Activated CD4-positive, alpha-beta memory T cell treated with anti-CD3 and anti-CD28 coated beads, Interleukin-2, amount 10 ng/mL, durations not matched to agents 7 days and 5 days (primary cell): ENCODE results near the gene PTK7. TPM values are rescaled to one million over a fixed set of nuclear protein-coding genes. Genes with fewer than 3 reads are reported as not detected.
"Not testable (repeated sequence)": the region's sequence is repeated elsewhere in the genome, so short reads cannot be mapped to it uniquely, and the experiment has no call there.

Experiments
- CTCF ChIA-PET: fragments of 350-600 bp; sonication (Branson Sonifier 250); formaldehyde crosslinking; loops from one replicate; lab custom pipeline; 2021; ENCODE audit warnings: antibody characterized with exemption, inconsistent platforms; lab: Charles Lee
- POLR2A ChIA-PET: fragments of 350-600 bp; sonication (Branson Sonifier 250); formaldehyde crosslinking; loops from one replicate; lab custom pipeline; 2021; ENCODE audit warnings: antibody characterized with exemption; lab: Charles Lee
- DNase-seq: peaks from one replicate; pipeline ENCODE4 v3.0.0-alpha.2; 2020
- H3K27ac Mint-ChIP-seq: one replicate; pipeline ENCODE4 v1.8.0; 2021; ENCODE audit warnings: mild to moderate bottlenecking, mixed read lengths
- H3K27me3 Mint-ChIP-seq: one replicate; pipeline ENCODE4 v1.8.0; 2021; ENCODE audit warnings: mixed read lengths
- H3K36me3 Mint-ChIP-seq: one replicate; pipeline ENCODE4 v1.8.0; 2021; ENCODE audit warnings: low read depth, mixed read lengths
- H3K4me1 Mint-ChIP-seq: one replicate; pipeline ENCODE4 v1.8.0; 2021; ENCODE audit warnings: mixed read lengths
- H3K4me3 Mint-ChIP-seq: one replicate; pipeline ENCODE4 v1.8.0; 2021; ENCODE audit warnings: mild to moderate bottlenecking, mixed read lengths
- H3K9me3 Mint-ChIP-seq: one replicate; pipeline ENCODE4 v1.8.0; 2021; ENCODE audit warnings: mixed read lengths
- total RNA-seq, 2 experiments: library from RNA; stranded (reverse); gene quantifications; one replicate each; pipeline ENCODE4 v1.2.3, GENCODE V29; 2021

The PTK7 gene
- total RNA-seq, 2 experiments from 2014 or later = 0.23 to 0.35 TPM

DNA sequence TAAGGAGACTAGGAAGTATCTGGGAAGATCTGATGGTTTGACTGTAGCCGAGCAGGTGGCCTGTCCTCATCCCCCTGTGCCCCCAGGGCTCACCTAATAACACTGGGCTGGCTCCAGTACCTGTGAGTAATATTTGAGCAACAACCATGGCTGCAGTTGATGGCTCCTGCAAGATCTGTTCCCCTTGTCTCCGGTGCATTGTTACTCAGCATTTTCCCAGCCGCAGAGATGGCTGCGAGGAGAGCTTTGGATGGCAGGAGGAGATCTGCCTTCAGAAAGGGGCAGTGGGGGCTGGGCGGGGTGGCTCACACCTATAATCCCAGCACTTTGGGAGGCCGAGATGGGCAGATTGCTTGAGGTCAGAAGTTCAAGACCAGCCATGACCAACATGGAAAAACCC, 39.3 kb downstream of the PTK7 start:
- no peak for DNase-seq
- no peaks in the 10 kb centered on the region for H3K9me3 Mint-ChIP-seq
- no peaks in the 10 kb centered on the region for H3K27me3 Mint-ChIP-seq
- H3K36me3 Mint-ChIP-seq = no peaks in the 10 kb centered on the region
- H3K4me1 Mint-ChIP-seq = no peaks in the 10 kb centered on the region
- POLR2A ChIA-PET = interaction anchor here (0.7 kb wide), 1 partner anchor 307 kb away, joined by 3 read pairs; no protein-coding TSS in a partner anchor
- no peak overlapping the region for H3K4me3 Mint-ChIP-seq
- CTCF ChIA-PET = interaction anchor here (0.7 kb wide), 1 partner anchor 865 kb away, joined by 4 read pairs; no protein-coding TSS in a partner anchor
- H3K27ac Mint-ChIP-seq = no peak overlapping the region

DNA sequence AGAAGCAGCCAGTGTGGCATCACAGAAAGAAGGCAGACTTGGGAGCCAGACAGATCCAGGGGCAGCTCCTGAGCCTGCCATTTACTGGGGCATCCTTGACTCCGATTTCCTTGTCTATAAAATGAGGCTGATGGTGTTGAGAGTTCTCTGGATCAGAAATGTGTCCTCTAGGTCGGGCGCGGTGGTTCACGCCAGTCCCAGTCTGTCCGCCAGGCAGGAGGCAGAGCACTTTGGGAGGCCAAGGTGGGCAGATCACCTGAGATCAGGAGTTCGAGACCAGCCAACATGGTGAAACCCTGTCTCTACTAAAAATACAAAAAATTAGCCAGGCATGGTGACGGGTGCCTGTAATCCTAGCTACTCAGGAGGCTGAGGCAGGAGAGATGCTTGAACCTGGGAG, 41.4 kb downstream of the PTK7 start:
- H3K4me3 Mint-ChIP-seq, H3K9me3 Mint-ChIP-seq, H3K36me3 Mint-ChIP-seq, POLR2A ChIA-PET, CTCF ChIA-PET, H3K4me1 Mint-ChIP-seq, H3K27me3 Mint-ChIP-seq, DNase-seq, H3K27ac Mint-ChIP-seq: not testable (repeated sequence)

DNA sequence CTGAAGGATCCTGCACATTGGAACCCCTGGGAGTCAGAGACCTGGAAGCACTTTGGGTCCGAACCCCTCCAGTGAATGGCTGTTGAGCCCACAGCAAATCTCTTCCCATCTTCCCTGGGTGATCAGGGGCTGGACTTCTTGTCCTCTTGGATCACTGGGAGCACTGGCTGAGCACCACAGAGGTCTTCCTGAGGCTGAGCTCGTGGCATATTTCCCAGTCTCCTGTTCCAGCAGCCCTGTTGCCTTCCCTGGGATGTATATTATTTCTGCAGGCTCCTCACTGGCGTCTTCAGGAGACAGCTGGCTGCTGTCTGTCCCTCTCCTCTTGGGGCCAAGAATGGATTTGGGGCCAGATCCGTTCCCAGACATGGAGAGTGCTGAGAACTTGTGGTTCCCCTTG, 43.4 kb downstream of the PTK7 start:
- Mint-ChIP-seq H3K27ac (no peak overlapping the region), H3K27me3 (no peaks in the 10 kb centered on the region), H3K9me3 (no peaks in the 10 kb centered on the region), H3K4me3 (no peak overlapping the region), H3K4me1 (no peaks in the 10 kb centered on the region), H3K36me3 (no peaks in the 10 kb centered on the region)
- ChIA-PET POLR2A (no interaction called here), CTCF (no interaction called here)
- DNase-seq = no peak

DNA sequence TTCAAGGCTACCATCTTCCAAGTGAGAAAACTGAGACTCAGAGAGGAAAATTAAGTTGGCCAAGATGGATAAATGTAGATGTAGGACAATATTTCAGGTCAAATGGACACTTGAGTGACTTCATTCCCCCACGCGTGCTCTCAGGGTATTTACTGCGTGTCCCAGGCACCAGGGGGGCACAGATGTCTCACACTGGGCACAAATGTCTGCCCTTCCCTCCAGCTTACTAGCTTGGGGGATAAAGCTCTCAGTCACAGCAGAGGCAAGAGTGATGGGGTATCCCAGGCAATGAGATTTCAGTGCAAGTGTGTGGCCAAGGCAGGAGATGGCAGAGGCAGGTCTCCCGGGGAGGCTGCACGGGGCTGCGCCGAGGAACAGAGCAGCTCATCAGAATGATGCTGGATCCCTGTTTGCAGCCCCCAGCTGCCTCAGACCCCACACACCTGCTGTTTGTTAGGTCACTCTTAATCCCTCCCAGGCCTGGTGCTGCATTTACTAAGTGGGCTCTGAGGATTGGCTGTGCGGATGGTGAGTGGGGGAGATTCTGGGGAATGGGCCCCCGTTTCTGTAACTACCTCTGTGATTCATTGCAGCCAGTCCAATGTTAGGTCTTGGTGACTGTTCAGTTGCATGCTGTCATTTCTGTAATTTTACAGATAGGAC, 44.1 kb downstream of the PTK7 start:
- POLR2A ChIA-PET = no interaction called here
- no peaks in the 10 kb centered on the region for H3K4me1 Mint-ChIP-seq
- DNase-seq = no peak
- CTCF ChIA-PET = no interaction called here
- H3K27me3 Mint-ChIP-seq = no peaks in the 10 kb centered on the region
- H3K36me3 Mint-ChIP-seq = no peaks in the 10 kb centered on the region
- no peaks in the 10 kb centered on the region for H3K9me3 Mint-ChIP-seq
- no peak overlapping the region for H3K4me3 Mint-ChIP-seq
- no peak overlapping the region for H3K27ac Mint-ChIP-seq

DNA sequence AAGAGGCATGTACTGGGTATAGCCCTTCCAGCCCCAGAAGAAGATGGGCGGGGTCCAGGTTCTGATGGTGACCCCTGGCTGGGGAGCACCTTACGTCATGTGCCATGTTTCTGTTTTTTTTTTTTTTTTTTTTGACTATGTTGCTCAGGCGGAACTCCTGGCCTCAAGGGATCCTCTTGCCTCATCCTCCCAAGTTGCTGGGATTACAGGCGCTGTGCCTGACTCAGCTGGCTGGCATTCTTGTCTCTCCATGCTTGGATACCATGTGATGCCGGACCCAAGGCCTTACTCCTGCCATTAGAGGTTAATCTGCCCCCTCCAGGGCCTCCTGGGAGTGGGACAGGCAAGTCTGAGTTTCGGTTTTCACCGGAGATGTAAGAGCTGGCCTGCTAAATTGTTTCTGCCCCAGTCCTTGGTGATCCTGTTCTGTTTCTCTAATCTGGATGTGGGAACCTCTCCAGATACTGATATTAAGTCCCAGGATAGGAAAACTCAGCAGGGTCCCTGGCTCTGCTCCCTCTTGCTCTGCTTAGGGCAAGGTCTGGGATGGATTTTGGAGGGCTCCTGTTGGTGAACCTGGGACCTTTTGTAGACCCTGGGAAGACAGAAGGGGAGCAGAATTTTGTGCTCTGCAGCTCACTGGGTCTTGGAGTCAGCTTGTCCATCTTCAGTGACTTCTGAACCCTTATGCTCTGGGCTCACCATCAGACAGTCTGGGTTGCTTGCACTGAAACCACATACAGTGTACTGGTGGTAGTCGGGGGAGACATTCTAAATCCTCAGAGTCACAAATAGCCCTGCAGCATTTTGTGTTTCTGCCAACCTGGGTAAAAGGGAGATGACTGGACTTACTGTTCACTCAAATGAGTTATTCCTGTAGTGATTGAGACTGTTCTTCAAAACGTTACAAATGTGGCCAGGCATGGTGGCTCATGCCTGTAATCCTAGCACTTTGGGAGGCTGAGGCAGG, 45.1 kb downstream of the PTK7 start:
- H3K9me3 Mint-ChIP-seq = no peaks in the 10 kb centered on the region
- H3K27ac Mint-ChIP-seq = no peak overlapping the region
- CTCF ChIA-PET = no interaction called here
- no peaks in the 10 kb centered on the region for H3K36me3 Mint-ChIP-seq
- H3K4me1 Mint-ChIP-seq = no peaks in the 10 kb centered on the region
- no peak overlapping the region for H3K4me3 Mint-ChIP-seq
- POLR2A ChIA-PET = no interaction called here
- no peaks in the 10 kb centered on the region for H3K27me3 Mint-ChIP-seq
- no peak for DNase-seq

DNA sequence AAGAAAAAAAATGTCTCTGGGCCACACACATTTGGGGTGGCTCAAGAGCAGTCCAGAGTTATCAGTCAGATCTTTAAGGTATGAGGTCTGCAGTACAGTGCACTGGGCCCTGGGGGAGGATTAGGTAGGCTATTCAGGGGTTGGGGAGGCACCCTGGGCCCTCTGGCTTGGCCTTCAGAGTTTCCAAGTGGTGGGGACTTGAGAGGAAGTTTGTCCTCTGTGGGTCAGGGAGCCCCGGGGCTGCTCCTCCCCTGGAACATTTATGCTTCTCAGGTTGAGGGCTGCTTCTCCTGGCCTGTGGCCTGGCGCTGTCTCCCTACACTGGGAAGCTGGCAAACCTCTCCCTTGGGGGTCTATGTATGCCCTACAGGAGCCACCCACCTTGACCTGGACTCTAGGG, 46.0 kb downstream of the PTK7 start:
- H3K27ac Mint-ChIP-seq = no peak overlapping the region
- CTCF ChIA-PET = no interaction called here
- no peak for DNase-seq
- H3K36me3 Mint-ChIP-seq = no peaks in the 10 kb centered on the region
- no peak overlapping the region for H3K4me3 Mint-ChIP-seq
- H3K4me1 Mint-ChIP-seq = no peaks in the 10 kb centered on the region
- H3K9me3 Mint-ChIP-seq = no peaks in the 10 kb centered on the region
- POLR2A ChIA-PET = no interaction called here
- no peaks in the 10 kb centered on the region for H3K27me3 Mint-ChIP-seq

DNA sequence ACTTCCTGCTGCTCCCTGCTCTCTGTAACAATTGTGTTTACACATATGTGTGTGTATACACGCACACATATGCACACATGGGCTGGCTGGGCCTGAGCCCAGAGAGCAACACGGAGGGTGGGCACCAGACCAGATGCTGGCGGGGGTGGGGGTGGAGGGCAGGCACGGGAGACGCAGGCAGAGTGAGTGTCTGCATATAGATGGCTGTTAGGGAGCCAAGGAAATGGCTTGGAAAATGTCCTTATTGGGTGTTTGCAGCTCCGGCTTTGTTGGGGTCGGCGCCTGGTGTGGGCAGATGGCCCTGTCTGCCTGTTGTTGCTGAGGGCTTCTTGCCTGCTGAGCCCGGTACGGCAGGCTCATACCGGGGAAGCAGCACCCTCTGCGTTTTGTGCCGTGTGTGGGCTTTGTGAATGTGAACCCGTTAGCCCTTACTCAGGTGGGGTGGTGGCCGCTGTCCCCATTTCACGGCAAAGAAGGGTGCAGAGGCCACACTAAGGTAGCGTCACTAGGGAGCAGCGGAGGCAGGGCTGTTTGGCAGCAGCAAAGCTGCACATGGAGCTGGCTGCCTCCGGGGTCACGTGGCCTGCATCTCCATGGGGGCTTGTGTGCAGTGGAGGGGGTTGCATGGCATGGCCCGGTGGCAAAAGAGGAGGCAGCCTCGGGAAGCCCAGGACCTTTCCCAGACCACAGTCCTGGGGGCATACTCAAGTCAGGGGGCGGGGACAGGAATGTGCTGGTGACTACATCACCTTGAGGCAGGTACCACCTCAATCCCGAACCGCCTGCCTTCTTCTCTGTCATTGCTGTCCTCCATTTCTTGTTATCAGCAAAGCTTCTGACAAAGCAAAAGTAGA, 47.6 kb downstream of the PTK7 start:
- POLR2A ChIA-PET = no interaction called here
- no peaks in the 10 kb centered on the region for H3K36me3 Mint-ChIP-seq
- no peak overlapping the region for H3K4me3 Mint-ChIP-seq
- no peaks in the 10 kb centered on the region for H3K9me3 Mint-ChIP-seq
- H3K4me1 Mint-ChIP-seq = no peaks in the 10 kb centered on the region
- CTCF ChIA-PET = interaction anchor here (0.5 to 2.7 kb wide), 3 partner anchors 20 to 223 kb away, joined by 3 to 8 read pairs (median 3); no protein-coding TSS in a partner anchor
- no peak overlapping the region for H3K27ac Mint-ChIP-seq
- no peak for DNase-seq
- no peaks in the 10 kb centered on the region for H3K27me3 Mint-ChIP-seq

- ChIA-PET POLR2A (no interaction called here), CTCF (interaction anchor here (1.3 to 2.7 kb wide), 2 partner anchors 19 to 224 kb away, joined by 3 to 8 read pairs; no protein-coding TSS in a partner anchor)
- DNase-seq = no peak
- no peaks in the 10 kb centered on the region for H3K36me3 Mint-ChIP-seq
- no peak overlapping the region for H3K4me3 Mint-ChIP-seq
- H3K27ac Mint-ChIP-seq = no peak overlapping the region
- no peaks in the 10 kb centered on the region for H3K27me3 Mint-ChIP-seq
- H3K9me3 Mint-ChIP-seq = no peaks in the 10 kb centered on the region
- H3K4me1 Mint-ChIP-seq = no peaks in the 10 kb centered on the region
These were observed 48.4 kb downstream of the PTK7 start for GRCh38 chr6:43124481-43124880.

DNA sequence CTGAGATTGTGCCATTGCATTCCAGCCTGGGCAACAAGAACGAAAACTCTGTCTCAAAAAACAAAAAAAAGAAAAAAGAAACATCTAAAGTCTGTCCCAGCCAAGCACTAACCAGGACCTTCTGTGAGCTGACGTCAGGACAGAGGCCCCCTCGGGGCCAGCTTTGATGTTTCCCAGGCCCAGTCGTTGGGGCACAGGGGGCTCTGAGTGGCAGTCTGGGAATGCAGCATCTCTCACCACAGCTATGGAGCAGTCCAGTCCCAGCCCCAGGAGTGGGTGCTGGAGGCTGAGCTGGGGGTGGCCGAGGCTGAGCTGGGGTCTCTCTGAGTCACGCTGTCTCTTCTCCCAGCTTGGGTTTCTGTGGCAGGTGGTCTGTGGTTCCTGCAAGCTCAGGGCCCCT, 49.0 kb downstream of the PTK7 start:
- CTCF ChIA-PET = interaction anchor here (1.3 to 2.7 kb wide), 2 partner anchors 18 to 224 kb away, joined by 3 to 8 read pairs; no protein-coding TSS in a partner anchor

GRCh38 chr6:43125555-43125954, 49.4 kb downstream of the PTK7 start:
- CTCF ChIA-PET = interaction anchor here (2.7 kb wide), 1 partner anchor 18 kb away, joined by 8 read pairs; no protein-coding TSS in a partner anchor
- no peak overlapping the region for H3K27ac Mint-ChIP-seq
- POLR2A ChIA-PET = no interaction called here
- DNase-seq = no peak
- H3K4me3 Mint-ChIP-seq = no peak overlapping the region
- no peaks in the 10 kb centered on the region for H3K4me1 Mint-ChIP-seq
- H3K9me3 Mint-ChIP-seq = no peaks in the 10 kb centered on the region
- no peaks in the 10 kb centered on the region for H3K27me3 Mint-ChIP-seq
- no peaks in the 10 kb centered on the region for H3K36me3 Mint-ChIP-seq

More for the DNA sequence above, 49.0 kb downstream of the PTK7 start:
- H3K9me3 Mint-ChIP-seq = no peaks in the 10 kb centered on the region
- no peaks in the 10 kb centered on the region for H3K36me3 Mint-ChIP-seq
- no peaks in the 10 kb centered on the region for H3K4me1 Mint-ChIP-seq
- no peak overlapping the region for H3K27ac Mint-ChIP-seq
- H3K4me3 Mint-ChIP-seq = no peak overlapping the region
- H3K27me3 Mint-ChIP-seq = no peaks in the 10 kb centered on the region
- DNase-seq = no peak
- POLR2A ChIA-PET = no interaction called here

GRCh38 chr6:43127180-43127579, 51.1 kb downstream of the PTK7 start:
- H3K4me3 Mint-ChIP-seq = no peak overlapping the region
- no peaks in the 10 kb centered on the region for H3K36me3 Mint-ChIP-seq
- H3K27me3 Mint-ChIP-seq = no peaks in the 10 kb centered on the region
- no peaks in the 10 kb centered on the region for H3K9me3 Mint-ChIP-seq
- CTCF ChIA-PET = no interaction called here
- POLR2A ChIA-PET = no interaction called here
- no peak for DNase-seq
- H3K27ac Mint-ChIP-seq = no peak overlapping the region
- H3K4me1 Mint-ChIP-seq = no peaks in the 10 kb centered on the region

DNA sequence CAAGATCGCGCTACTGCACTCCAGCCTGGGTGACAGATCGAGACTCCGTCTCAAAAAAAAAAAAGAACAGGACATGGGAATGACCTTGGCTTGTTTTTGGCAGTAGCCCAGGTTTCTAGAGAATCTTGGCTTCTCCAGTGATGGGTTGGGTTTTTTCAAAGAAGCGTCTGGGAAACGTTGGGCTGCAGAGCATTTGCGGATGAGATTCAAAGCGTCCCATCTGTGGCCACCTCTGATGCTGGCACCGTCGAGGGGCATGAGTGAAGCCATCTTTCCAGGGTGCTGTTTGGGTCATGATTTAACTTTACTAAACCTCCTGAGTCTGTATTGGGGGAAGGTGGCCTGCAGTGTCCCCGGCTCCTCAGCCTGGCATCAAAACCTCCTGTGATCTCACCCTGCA, 51.8 kb downstream of the PTK7 start:
- Mint-ChIP-seq H3K36me3 (no peaks in the 10 kb centered on the region), H3K27ac (no peak overlapping the region), H3K4me3 (no peak overlapping the region), H3K9me3 (no peaks in the 10 kb centered on the region), H3K27me3 (no peaks in the 10 kb centered on the region), H3K4me1 (no peaks in the 10 kb centered on the region)
- POLR2A ChIA-PET = no interaction called here
- CTCF ChIA-PET = no interaction called here
- DNase-seq = no peak
